NCI-H2029 treated with DMSO at 0.1 percent for 48 hours (cell line): ENCODE results near the gene ZNF222.
A peak's percentile ranks its signal among the peaks of the same experiment; 100 is the strongest.

Experiments used
- DNase-seq: peaks from one replicate; lab custom pipeline; 2025; lab: John Stamatoyannopoulos, UW

The ZNF222 gene

DNA sequence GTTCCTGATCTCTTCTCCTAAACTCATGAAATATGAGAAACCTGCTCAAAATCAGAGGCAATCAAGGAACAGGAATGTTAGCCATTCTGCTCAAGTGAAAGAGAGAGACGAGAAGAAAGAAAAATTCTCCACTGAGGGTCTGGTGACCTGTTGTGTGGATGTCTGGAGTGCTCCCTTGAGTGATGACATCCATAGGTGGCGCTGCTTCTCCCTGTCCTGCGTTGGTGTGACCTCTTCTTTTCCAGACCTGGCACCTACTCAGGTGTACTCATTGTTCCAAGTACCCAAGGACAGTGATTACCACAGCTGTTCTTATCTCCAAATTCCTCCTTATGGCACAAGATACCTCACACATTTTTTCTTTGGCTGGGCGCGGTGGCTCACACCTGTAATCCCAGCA is 30.7 kb downstream of the ZNF222 start:
- no peak for DNase-seq

DNA sequence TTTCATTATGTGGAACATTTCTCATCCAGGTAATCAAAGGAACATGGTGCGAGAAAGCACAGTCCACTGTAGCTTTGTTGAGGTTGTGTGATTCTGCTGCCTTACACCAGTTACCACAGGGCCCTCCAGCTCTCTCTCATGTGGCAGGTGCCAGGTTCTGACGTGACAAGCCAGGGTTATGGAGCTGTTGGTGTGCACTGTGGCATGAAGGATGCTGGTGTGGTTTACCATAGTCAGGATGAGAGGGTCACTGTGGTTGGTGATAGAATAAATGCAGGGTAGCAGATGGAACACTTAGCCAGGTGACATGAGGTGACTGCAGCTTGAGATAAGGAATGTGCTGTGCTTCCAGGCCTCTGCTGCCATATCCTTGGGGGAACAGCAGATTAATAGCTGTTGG is 34.0 kb downstream of the ZNF222 start:
- DNase-seq: no peak

GRCh38 chr19:44061038-44061437 is 35.9 kb downstream of the ZNF222 start:
- DNase-seq: no peak

DNA sequence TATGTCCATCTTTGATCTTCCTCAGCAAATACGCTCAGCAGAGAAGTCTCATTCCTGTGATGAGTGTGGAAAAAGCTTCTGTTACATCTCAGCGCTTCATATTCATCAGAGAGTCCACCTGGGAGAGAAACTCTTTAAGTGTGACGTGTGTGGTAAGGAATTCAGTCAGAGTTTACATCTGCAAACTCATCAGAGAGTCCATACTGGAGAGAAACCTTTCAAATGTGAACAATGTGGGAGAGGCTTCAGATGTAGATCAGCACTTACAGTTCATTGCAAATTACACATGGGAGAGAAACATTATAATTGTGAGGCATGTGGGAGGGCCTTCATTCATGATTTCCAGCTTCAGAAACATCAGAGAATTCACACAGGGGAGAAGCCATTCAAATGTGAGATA is 41.1 kb downstream of the ZNF222 start:
- DNase-seq: no peak

DNA sequence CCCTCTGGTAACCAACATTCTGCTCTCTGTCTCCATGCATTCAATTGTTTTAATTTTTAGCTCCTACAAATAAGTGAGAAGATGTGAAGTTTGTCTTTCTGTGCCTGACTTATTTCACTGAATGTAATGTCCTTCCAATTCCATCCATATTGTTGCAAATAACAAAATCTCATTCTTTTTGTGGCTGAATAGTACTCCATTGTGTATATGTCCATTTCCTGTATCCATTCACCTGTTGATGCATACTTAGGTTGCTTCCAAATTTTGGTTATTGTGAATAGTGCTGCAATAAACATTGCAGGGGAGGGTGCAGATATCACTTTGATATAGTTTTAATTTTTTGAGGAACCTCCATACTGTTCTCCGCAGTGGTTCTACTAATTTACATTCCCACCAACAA is 44.2 kb downstream of the ZNF222 start:
- no peak for DNase-seq

GRCh38 chr19:44071824-44072542 is 46.8 kb downstream of the ZNF222 start, which contains the start of gene ZNF284:
Gene ZNF284, plus strand, starts transcription at chr19:44072159. Its CDS starts 4,231 bp downstream, at chr19:44076390.
- peak; percentile 73 for DNase-seq

GRCh38 chr19:44072543-44073401 is 47.6 kb downstream of the ZNF222 start:
- no peak for DNase-seq

- no peak for DNase-seq
Measured at GRCh38 chr19:44076325-44076724, 51.1 kb downstream of the ZNF222 start.
